ENCODE measurements around the gene MARCHF10. TPM values are rescaled to one million over a fixed set of nuclear protein-coding genes. Genes with fewer than 3 reads are reported as not detected.

MARCHF10 gene
- total RNA-seq, 2 experiments from 2014 or later: not detected

DNA sequence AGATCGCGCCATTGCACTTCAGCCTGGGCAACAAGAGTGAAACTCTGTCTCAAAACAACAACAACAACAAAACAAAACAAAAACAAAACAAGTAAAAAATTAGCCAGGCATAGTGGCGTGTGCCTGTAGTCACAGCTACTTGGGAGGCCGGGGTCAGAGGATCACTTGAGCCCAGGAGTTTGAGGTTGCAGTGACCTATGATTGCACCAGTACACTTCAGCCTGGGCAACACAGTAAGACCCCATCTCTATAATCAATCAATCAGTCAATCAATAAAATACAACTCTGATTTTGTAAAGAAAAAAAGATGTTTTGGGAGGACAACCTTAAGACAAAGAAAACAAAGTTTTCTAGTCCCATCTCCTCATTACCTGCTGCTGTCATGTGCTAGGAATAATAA, 51.9 kb downstream of the MARCHF10 start:
- TF ChIP-seq, protein P1, sequence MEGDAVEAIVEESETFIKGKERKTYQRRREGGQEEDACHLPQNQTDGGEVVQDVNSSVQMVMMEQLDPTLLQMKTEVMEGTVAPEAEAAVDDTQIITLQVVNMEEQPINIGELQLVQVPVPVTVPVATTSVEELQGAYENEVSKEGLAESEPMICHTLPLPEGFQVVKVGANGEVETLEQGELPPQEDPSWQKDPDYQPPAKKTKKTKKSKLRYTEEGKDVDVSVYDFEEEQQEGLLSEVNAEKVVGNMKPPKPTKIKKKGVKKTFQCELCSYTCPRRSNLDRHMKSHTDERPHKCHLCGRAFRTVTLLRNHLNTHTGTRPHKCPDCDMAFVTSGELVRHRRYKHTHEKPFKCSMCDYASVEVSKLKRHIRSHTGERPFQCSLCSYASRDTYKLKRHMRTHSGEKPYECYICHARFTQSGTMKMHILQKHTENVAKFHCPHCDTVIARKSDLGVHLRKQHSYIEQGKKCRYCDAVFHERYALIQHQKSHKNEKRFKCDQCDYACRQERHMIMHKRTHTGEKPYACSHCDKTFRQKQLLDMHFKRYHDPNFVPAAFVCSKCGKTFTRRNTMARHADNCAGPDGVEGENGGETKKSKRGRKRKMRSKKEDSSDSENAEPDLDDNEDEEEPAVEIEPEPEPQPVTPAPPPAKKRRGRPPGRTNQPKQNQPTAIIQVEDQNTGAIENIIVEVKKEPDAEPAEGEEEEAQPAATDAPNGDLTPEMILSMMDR (IDR thresholded peaks at IDR 0.05): no peak

DNA sequence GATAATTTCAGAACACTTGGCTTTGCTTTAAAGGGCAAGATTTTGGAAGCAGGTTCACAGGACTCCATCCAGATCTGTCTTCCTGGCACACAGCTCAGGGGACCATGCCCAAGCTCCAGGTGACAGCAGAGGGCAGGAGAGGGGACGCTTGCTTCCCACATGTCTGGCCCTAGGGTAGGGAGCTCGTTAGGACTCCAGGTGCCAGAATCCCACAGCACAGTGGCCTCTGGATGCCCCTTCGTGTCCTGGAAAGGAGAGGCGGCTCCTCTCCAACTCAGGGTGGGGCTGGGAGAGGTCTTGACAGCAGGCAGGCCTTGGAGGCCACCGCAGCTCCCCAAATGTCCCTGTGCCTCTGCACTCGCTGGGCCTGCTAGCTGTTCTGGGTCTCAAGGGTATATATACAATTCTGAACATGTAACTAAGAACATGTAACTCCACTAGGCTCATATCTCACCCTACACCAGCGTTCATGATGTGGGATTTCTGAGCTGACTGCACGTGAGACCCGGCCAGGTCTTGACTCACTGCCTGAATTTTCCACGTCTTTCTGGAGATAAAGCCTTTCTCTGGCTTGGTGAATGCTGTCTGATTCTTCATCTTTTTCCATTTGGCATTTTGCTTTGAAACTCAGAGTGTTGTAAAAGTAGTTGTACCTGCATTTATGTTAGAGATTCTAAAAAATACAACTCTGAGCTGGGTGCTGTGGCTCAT, 52.8 kb downstream of the MARCHF10 start:
- no peak for DNase-seq
- Mint-ChIP-seq H3K9me3 (no peaks in the 10 kb centered on the region), H3K27me3 (peaks cover 7% of the 10 kb centered on the region), H3K4me3 (no peak overlapping the region), H3K4me1 (ENCODE audit: low read depth) (no peaks in the 10 kb centered on the region), H3K36me3 (ENCODE audit: low read depth) (no peaks in the 10 kb centered on the region), H3K27ac (no peak overlapping the region)
- ChIA-PET CTCF (no interaction called here), POLR2A (interaction anchor here (0.5 kb wide), 1 partner anchor 180 kb away, joined by 3 read pairs; no protein-coding TSS in a partner anchor)
- ATAC-seq (ENCODE audit: poor library complexity): no peak
- Histone ChIP-seq H3K9me3 (ENCODE audit: control insufficient read depth in 1 of 2, insufficient read depth in 1 of 2, low read length in 2 of 2) (no peaks in the 10 kb centered on the region), H3K4me3 (ENCODE audit: low read length) (no peak overlapping the region), H3K36me3 (ENCODE audit: insufficient read depth, low read length) (no peaks in the 10 kb centered on the region), H3K27me3 (ENCODE audit: control insufficient read depth in 1 of 2, insufficient read depth in 2 of 2, low read length in 2 of 2) (no peaks in the 10 kb centered on the region), H3K4me1 (ENCODE audit: insufficient read depth, low read length) (no peaks in the 10 kb centered on the region), H3K27ac (ENCODE audit: low read depth in 1 of 2, low read length in 2 of 2) (no peak overlapping the region)
- TF ChIP-seq, protein P1 (IDR thresholded peaks at IDR 0.05): no peak
- intact Hi-C loops (cut with DNase I, micrococcal nuclease): no loop called here

More for the DNA sequence above, 51.9 kb downstream of the MARCHF10 start:
- H3K27me3 ChIP-seq (ENCODE audit: control insufficient read depth in 1 of 2, insufficient read depth in 2 of 2, low read length in 2 of 2): peaks cover 0 to 7% of the 10 kb centered on the region in 2 experiments
- H3K9me3 Mint-ChIP-seq: no peaks in the 10 kb centered on the region
- POLR2A ChIA-PET: no interaction called here
- H3K4me1 ChIP-seq (ENCODE audit: insufficient read depth, low read length): no peaks in the 10 kb centered on the region
- H3K9me3 ChIP-seq (ENCODE audit: control insufficient read depth in 1 of 2, insufficient read depth in 1 of 2, low read length in 2 of 2): no peaks in the 10 kb centered on the region
- no peak for DNase-seq
- no peak for ATAC-seq (ENCODE audit: poor library complexity)
- no peak overlapping the region for H3K27ac ChIP-seq (ENCODE audit: low read depth in 1 of 2, low read length in 2 of 2)
- no peaks in the 10 kb centered on the region for H3K4me1 Mint-ChIP-seq (ENCODE audit: low read depth)
- CTCF ChIA-PET: no interaction called here
- H3K4me3 Mint-ChIP-seq: no peak overlapping the region
- no peak overlapping the region for H3K4me3 ChIP-seq (ENCODE audit: low read length)
- H3K27me3 Mint-ChIP-seq: peaks cover 7% of the 10 kb centered on the region
- intact Hi-C loops (cut with DNase I, micrococcal nuclease): no loop called here
- H3K36me3 ChIP-seq (ENCODE audit: insufficient read depth, low read length): no peaks in the 10 kb centered on the region
- H3K36me3 Mint-ChIP-seq (ENCODE audit: low read depth): no peaks in the 10 kb centered on the region
- H3K27ac Mint-ChIP-seq: no peak overlapping the region

DNA sequence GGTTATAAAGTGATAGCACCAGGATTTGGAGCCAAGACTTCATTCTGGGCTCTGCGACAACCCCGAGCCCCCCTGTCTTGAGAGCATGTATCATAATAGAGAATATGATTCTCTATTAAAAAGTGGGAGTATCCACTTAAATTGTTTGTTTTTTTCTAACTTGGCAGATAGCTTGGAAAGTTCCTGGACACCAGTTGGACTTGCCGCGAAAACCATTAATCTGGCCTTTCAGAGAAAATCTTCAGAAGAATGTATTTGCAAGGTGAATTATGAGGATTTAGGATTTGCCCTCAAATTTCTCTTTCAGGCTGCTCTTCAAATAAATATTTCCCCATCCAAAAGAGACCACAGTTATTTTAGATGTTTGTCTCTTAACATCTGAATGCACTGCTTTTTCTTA, 53.5 kb downstream of the MARCHF10 start:
- DNase-seq (no peak), ATAC-seq (ENCODE audit: poor library complexity) (no peak)
- ChIA-PET CTCF (no interaction called here), POLR2A (interaction anchor here (0.5 kb wide), 1 partner anchor 181 kb away, joined by 3 read pairs; no protein-coding TSS in a partner anchor)
- Histone ChIP-seq H3K27me3 (ENCODE audit: control insufficient read depth in 1 of 2, insufficient read depth in 2 of 2, low read length in 2 of 2) (no peaks in the 10 kb centered on the region), H3K4me3 (ENCODE audit: low read length) (no peak overlapping the region), H3K9me3 (ENCODE audit: control insufficient read depth in 1 of 2, insufficient read depth in 1 of 2, low read length in 2 of 2) (no peaks in the 10 kb centered on the region), H3K27ac (ENCODE audit: low read depth in 1 of 2, low read length in 2 of 2) (no peak overlapping the region), H3K36me3 (ENCODE audit: insufficient read depth, low read length) (no peaks in the 10 kb centered on the region), H3K4me1 (ENCODE audit: insufficient read depth, low read length) (no peaks in the 10 kb centered on the region)
- Mint-ChIP-seq H3K27ac (no peak overlapping the region), H3K4me3 (no peak overlapping the region), H3K27me3 (peaks cover 7% of the 10 kb centered on the region), H3K4me1 (ENCODE audit: low read depth) (no peaks in the 10 kb centered on the region), H3K9me3 (no peaks in the 10 kb centered on the region), H3K36me3 (ENCODE audit: low read depth) (no peaks in the 10 kb centered on the region)
- intact Hi-C loops (cut with DNase I, micrococcal nuclease): no loop called here
- TF ChIP-seq, protein P1 (IDR thresholded peaks at IDR 0.05): no peak
